NB4 (cell line): Measurements from ENCODE around the gene TUBA4B.

ENCODE experiments used
- CTCF ChIP-seq: IDR thresholded peaks from one replicate; pipeline ENCODE4 v1.5.1; 2012; ENCODE audit warnings: low read depth, low read length
- POLR2A ChIP-seq: IDR thresholded peaks from 2 replicates; pipeline ENCODE4 v1.6.1; 2011; ENCODE audit warnings: mild to moderate bottlenecking; ENCODE audit not compliant: insufficient read length; ENCODE audit errors: extremely low read depth
- TF ChIP-seq, protein P1 (sequence below): IDR thresholded peaks from 2 replicates; pipeline ENCODE4 v1.6.1; 2011; ENCODE audit warnings: low read depth, low read length

- TF ChIP-seq CTCF, result no peak
- TF ChIP-seq, protein P1, sequence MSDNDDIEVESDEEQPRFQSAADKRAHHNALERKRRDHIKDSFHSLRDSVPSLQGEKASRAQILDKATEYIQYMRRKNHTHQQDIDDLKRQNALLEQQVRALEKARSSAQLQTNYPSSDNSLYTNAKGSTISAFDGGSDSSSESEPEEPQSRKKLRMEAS, result no peak
- TF ChIP-seq POLR2A, result no peak
These were observed 47.9 kb upstream of the TUBA4B start for GRCh38 chr2:219205165-219205538.
